GM12801 (cell line): ENCODE data around the gene TRPV5.

Experiments used
- TF ChIP-seq, protein P1 (sequence below): IDR thresholded peaks from one replicate; pipeline ENCODE4 v1.5.1; 2011; ENCODE audit warnings: control low read depth; ENCODE audit not compliant: insufficient read length; ENCODE audit errors: extremely low read depth

The TRPV5 gene

DNA sequence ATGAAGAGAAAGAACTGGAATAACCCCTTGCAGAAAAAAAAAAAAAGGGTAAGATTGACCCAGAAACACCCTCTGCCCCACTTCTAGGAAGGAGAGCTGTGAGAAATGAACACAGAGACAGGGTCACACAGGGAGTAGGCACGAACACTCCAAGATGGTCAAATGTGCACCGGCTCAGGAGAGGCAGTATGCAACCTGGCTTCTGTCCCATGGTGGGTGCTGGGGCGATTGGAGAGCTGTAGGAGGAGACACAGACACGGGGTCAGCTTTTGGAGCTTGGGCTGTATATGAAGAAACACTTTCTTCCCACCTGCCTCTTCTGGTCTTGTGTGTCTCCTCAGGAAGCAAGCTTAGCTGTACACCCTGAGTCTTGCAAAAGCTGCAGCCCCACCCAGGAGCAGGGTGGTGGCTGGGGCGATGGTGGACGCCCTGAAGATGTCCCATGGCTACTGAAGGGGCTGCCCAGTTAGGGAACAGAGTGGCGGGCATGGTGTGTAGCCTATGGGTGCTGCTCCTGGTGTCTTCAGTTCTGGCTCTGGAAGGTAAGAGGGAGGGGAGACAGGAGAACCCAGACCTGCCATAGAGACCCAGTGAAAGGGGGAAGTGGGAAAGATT, 70.7 kb downstream of the TRPV5 start:
- TF ChIP-seq, protein P1, sequence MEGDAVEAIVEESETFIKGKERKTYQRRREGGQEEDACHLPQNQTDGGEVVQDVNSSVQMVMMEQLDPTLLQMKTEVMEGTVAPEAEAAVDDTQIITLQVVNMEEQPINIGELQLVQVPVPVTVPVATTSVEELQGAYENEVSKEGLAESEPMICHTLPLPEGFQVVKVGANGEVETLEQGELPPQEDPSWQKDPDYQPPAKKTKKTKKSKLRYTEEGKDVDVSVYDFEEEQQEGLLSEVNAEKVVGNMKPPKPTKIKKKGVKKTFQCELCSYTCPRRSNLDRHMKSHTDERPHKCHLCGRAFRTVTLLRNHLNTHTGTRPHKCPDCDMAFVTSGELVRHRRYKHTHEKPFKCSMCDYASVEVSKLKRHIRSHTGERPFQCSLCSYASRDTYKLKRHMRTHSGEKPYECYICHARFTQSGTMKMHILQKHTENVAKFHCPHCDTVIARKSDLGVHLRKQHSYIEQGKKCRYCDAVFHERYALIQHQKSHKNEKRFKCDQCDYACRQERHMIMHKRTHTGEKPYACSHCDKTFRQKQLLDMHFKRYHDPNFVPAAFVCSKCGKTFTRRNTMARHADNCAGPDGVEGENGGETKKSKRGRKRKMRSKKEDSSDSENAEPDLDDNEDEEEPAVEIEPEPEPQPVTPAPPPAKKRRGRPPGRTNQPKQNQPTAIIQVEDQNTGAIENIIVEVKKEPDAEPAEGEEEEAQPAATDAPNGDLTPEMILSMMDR = no peak

DNA sequence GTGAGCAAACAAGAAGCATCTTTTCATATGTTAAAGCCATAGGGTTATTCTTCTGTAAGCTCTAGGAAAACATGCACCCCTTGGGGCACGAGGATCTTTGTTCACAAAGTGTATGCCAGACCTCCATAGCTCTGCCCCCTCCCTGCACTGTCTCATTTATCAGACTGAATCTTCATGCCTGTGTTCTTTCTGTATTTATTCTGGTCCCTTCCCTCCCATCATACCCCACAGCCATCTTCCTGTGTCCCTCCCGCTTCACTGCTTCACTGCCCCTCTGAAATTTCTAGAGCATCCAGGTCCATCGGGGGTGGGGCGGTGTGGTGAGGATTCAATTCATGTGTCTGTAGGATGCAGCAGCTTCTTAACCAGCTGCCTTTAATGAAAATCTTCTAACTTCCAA, 71.2 kb downstream of the TRPV5 start:
- TF ChIP-seq, protein P1 = no peak

DNA sequence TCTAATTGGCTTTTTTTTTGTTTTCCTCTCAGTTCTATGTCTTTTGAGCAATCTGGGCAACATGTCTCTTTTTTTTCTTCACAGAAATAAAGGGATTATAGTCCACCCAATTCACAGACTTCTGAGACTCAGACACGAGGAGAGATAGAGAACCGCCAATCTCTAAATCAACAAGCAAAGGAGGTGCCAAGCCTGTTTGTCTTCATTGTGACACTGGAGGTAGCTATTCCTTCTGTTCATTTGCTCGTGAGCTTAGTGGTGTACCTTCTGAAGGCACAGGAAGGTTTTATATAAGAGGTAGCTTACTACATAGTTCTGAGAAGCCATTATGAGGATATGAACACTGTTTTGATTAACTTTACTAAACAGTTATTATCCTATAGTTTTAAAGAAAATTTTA, 72.6 kb downstream of the TRPV5 start:
- TF ChIP-seq, protein P1 = no peak

DNA sequence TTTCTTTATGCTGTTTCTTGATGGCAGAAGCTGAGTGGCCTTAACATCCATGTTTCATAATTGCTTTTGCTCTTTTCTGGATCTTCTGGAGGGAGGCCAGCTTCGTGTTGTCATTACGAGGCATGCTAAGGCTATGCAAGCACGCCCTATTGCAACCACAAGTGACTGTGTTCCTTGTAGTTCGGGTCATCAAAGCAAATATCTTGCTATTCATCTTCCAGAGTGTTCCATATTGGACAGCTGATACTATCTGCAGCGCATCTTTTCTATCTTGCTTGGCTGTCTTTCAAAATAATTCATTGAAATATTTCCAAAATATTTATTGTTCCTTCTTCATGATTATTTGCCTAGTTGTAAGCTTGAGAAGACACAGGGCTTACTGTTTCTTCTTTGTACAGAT, 73.7 kb downstream of the TRPV5 start:
- TF ChIP-seq, protein P1 = no peak

DNA sequence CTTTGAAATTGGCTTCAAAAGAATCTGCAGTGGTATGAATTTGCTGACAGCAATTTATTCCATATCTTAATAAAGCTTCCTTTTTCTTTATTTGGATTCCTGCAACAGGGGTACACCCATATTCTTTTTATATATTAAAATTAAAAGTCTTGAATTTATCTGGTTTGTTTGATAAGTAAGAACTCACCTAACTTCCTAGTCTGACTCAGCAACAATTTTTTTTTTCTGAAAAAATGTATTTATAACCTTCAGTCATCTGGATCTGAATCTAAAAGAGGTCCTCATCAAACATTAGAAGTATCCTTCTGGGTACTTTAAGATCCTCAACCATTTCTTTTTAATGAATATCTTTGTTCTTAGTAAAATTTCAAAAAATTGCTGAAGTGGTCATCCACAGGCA, 74.1 kb downstream of the TRPV5 start:
- TF ChIP-seq, protein P1 = no peak
